ENCODE measurements around the gene FAM47B.

The FAM47B gene

GRCh38 chrX:34942496-34942895, at the start of gene FAM47B:
Gene FAM47B, plus strand, starts transcription at chrX:34942796. Its CDS starts 36 bp downstream, at chrX:34942832.
- no peak for TF ChIP-seq CTCF (IDR thresholded peaks at IDR 0.05; ENCODE audit: insufficient read depth, missing control alignments)
- FAIRE-seq = no peak
- no peak for DNase-seq (ENCODE audit: insufficient read length, low spot score)

DNA sequence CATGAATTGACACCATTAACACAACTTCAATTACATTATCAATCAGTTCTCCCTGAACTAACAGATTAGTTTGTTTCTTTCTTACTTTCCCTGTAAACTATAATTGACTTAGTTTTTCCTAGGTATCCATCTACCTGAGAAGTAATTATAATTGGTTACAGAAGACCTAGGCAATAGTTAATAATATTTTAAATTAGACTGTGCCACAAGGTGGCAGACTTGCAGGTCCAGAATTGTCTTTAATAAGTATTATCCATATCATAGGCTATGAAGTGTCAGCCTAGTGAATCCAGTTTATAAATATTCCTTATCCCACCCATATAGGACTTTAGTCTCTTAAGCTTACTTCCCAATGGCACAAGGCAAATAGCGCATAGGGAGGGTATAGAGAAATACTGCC, 48.9 kb upstream of the FAM47B start:
- peak; percentile 32 for TF ChIP-seq CTCF (IDR thresholded peaks at IDR 0.05; ENCODE audit: insufficient read depth, missing control alignments)
- peak; percentile 61 for FAIRE-seq
- no peak for DNase-seq (ENCODE audit: insufficient read length, low spot score)

DNA sequence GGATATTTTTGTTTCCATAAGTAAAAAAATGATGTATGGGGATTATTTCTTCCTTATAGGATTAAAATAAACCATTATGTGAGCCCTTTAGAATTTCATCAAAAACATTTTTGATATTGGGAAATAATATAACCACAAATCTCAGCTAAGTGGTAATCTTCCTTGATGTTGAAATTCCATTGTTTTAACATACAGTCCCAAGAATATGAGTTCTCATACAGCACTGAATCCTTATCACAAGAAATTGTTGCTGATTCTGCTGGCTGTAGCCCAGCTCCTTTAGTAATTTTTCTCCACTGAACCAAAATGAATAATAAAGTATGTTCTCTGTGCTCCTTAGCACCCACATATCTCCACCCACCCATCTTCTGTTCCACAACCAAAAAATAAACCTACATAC, 41.9 kb upstream of the FAM47B start:
- TF ChIP-seq CTCF (IDR thresholded peaks at IDR 0.05; ENCODE audit: insufficient read depth, missing control alignments) = no peak
- FAIRE-seq (no peak), DNase-seq (ENCODE audit: insufficient read length, low spot score) (no peak)

- DNase-seq (ENCODE audit: insufficient read length, low spot score) = no peak
- no peak for TF ChIP-seq CTCF (IDR thresholded peaks at IDR 0.05; ENCODE audit: insufficient read depth, missing control alignments)
- no peak for FAIRE-seq
Observed at GRCh38 chrX:34901761-34902160, 40.8 kb upstream of the FAM47B start.

DNA sequence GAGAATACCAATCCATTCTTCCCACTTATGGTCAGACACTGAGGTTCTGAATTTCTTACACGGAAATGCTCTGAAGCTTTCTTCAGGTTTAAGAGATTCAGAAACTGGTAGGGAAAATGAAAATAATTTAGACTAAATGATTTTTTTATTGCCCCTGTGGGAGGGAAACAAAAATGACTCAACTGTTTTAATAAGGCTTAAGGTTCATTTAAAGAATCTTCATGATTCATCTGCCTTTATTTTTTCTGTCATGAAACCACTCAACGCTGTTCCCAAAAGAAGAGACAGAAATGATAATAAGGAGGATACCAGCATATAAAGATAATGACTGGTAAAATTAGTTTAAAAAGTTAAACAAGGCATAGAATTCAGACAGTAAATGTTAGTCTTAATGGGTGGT, 39.3 kb upstream of the FAM47B start:
- FAIRE-seq (no peak), DNase-seq (ENCODE audit: insufficient read length, low spot score) (no peak)
- TF ChIP-seq CTCF (IDR thresholded peaks at IDR 0.05; ENCODE audit: insufficient read depth, missing control alignments) = no peak

GRCh38 chrX:34909151-34909550, 33.4 kb upstream of the FAM47B start:
- no peak for TF ChIP-seq CTCF (IDR thresholded peaks at IDR 0.05; ENCODE audit: insufficient read depth, missing control alignments)
- no peak for DNase-seq (ENCODE audit: insufficient read length, low spot score)
- FAIRE-seq = no peak

GRCh38 chrX:34915463-34916225, 27.0 kb upstream of the FAM47B start:
- DNase-seq (ENCODE audit: insufficient read length, low spot score) = no peak
- TF ChIP-seq CTCF (IDR thresholded peaks at IDR 0.05; ENCODE audit: insufficient read depth, missing control alignments) = no peak
- no peak for FAIRE-seq
